HG02588 (cell line): ENCODE results near the gene FBXO34.

Source experiments
- ATAC-seq: cut with Tn5 transposase; IDR thresholded peaks from one replicate; pipeline ENCODE4 v1.9.1; 2021; ENCODE audit warnings: mild to moderate bottlenecking, moderate library complexity; ENCODE audit not compliant: unreplicated experiment

The FBXO34 gene

DNA sequence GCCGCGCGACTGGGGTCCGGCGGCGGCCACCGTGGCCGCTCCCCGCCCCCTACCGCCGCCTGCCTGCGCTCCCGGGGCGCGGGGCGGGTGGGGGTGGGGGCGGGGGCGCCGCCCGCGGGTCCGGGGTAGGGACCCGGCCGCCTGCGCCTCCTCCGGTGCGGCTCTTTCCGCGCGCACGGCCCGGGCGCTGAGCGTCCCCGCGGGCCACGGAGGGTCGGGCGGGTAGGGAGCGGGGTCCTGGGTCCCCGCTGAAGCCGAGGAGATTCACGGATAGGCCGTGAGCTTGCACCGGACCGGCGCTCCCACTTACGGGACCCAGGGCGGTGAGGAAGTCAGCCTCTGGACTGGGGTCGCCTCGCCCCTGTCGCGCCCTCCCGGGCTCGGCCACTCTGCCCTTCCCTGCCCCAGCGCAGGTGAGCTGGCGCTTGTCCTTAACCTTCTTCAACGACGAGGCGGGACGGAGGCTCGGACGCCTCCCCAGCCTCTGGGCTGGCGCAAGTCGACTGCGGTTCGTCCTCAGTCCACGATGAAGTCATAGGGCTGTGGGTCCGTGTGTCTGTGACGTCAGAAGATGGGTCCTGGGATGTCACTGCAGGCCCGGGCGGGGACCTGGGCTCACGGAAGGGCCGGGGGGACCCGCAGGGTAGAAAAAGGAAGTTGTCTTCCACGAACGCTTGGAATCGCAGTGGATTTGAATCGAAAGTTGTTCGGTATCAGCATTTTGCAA, 514 bp downstream of the FBXO34 start:
- peak; percentile 36 for ATAC-seq

DNA sequence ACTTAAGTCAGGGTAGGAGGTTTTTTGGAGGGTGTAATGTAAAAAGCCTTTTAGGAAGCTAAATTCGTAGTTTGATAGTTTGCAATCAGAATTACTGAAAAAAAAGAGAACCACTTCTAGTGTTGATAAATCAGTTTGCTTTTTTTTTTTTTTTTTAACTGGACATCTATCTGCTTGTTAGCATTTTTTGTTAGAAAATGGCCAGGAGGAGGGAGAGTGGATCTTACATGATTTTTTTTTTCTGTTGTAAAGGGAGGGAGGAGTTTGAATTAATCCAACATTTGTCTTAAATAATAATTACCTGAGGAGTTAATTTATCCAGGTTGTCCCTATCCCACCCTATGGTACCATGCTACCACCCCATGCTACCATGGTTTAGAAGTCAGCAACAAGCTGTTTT, 1.2 kb downstream of the FBXO34 start:
- ATAC-seq: no peak

DNA sequence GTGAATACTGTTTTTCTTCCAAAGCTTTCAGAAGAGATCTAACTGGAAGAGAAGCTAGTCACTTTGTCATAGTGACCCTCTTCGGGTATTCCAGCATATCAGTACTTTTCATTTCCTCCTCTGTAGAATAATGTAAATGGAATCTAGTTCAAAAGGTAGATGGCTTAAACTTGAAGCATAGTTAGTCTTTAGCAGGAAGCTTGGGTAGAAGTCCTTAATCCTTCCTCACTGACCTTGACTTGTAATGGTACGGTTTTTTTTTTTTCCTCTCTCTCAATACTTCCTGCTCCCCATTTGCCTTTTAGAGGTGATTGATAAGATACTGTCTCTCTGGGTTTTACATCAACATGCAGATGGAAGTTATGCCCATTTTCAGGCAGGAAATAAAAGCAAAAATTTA, 1.7 kb downstream of the FBXO34 start:
- ATAC-seq: no peak

DNA sequence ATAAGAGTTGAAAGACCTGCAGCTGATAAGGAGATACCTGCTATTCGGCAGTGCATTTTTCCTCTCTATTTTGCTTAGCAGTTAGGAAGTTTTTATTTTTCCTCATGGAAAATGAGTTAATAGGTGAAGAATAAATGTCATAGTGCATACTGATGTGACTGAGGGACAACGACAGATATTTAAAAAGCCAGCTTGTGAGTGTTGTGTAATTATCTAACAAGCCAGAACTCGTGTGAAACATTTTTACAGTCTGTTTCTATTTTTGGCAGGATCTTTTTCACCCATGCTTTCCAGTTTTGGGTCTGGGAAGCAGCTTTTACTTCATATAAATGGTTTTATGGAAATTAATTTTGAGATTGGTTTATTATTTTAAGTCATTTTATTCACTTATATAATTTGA, 2.9 kb downstream of the FBXO34 start:
- no peak for ATAC-seq

DNA sequence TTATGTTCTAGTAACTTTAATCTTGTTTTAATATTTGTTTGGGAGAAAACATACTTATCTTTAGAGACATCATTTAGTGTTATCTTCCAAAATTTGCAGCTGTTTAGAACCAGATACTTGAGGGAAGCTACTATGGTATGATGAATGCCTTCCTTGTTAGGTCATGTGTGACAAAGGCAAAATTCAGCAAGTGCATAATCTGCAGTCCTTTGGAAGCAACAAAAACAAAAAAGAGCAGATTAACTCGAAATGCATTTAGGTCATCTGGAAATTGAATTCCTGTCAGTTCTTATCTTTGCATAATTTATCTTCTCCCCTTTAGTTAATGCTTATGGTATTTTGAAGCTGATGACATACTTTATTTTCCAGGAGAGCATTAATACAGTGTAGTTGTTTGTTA, 3.5 kb downstream of the FBXO34 start:
- no peak for ATAC-seq

DNA sequence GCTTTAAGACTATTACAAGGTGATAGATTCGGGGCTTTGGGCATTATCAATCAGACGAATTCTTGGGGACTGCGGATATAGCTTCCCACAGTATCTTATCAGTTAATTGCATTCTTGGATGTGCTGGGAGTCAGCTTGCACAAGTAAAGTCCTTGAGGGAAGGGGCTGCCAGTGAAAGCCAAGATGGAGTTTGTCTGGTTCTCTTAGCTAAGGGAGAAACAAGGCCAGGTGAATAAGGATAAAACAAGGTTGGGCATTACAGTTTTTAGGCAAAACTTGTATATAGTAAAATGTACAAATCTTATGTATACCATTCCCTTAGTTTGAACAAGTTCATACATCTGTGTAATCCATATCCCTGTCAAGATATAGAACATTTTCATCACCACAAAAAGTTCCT, 5.5 kb downstream of the FBXO34 start:
- no peak for ATAC-seq

DNA sequence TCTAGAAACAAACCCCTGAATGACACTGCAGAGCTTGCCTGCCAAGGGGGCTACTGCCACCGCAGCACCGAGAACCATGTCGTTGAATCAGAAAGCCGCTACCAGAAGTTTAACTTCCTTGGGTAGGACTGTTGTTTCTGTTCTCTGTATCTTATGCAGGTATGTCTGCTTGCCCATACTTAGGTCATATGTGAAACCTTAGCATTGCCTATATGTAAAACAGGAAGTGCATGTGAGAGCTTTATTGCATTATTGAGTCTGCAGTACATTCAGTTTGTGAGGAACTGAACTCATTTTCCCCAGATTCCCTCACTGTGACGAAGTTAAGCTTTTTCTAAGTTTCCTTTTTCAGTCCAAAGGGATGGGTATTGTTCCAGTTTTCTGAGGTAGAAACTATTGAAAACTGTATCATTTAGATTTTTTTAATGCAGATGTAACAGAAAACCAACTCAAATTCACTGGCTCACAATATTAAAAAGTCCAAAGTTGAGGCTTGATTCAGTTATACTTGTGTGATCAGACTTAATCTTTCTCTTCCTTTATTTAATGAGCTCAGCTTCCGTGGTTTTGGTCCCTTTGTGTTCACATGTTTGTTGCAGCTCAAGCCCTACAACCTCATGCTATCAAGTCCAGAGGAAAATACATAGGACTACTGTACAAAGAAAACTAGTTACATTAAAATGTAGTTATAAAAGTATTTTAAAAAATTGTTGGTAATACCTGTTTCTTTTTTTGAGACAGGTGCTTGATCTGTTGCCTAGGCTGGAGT, 6.9 kb downstream of the FBXO34 start:
- peak; percentile 88 for ATAC-seq

DNA sequence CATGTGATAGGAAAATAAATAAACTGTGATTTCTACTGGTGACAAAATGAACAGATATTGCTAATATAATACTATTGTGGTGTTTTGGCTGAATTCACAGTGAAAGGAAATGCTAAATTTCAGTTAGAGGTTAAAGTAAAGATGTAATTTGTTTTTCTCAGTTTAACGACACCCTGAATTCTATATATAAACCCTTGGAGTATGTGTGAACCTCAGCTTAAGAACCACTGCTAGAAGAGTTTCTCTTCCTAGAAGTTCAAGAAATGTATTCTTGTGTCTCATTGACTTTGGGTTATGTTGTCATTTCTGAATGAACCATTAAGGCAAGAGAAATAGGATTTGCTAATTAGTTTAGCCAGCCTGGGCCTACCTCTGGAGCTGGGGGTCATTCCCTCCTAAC, 8.2 kb downstream of the FBXO34 start:
- ATAC-seq: no peak

DNA sequence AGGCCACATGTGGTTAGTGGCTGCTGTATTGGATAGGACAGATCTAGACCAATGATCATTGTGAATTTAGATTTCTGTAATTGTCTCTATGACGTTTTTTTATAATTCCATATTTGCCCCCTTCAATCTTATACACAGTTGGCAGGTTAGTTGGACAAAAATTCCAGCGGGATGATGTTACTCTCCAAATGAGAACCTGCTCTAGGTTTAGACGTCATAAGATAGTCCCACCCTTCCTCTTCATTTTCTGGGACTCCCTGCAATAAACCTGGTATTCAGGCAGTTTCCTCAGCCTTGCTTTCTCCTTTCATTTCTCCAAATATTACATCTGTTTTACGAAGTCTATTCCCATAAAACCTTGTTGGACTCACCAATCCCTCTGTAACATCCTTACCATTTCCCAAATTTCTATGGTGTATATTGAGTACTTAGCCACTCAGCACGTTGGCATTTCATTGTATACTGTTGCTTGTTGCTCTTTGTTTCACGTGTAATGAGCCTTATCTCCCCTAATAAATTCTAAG, 10.2 kb downstream of the FBXO34 start:
- ATAC-seq: no peak

DNA sequence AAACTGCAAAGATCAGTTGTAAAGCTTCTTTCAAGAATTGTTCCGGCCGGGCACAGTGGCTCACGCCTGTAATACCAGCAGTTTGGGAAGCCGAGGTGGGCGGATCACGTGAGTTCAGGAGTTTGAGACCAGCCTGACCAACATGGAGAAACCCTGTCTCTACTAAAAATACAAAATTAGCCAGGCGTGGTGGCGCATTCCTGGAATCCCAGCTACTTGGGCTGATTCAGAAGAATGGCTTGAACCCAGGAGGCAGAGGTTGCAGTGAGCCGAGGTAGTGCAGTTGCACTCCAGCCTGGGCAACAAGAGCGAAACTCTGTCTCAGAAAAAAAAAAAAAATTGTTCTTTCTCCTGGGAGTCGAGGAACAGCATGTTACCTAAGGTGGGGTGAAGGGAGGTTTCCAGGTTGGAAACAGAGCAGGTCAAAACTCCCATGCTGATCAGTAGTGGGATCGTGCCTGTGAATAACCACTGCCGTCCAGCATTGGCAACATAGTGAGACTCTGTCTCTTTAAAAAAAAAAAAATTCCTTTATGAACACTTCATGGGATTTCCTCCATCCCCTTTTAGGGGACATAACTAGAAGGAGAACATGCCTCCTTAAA, 13.9 kb downstream of the FBXO34 start:
- ATAC-seq: no peak

DNA sequence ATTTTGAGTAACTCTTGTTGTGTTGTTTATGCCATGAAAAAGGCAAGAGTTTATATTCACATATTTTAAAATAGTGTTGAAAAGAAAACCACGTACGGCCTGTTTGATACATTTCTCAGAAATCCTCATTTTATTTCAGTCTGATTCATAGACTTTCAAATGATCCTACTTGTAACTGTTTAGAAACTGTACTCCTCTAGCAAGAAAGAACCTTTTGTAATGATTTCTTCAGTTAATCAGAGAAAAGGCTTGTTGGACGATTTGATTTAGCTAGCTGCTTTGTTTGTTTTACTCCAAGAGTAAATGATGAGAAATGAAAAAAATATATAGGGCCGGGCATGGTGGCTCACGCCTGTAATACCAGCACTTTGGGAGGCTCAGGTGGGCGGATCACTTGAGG, 17.2 kb downstream of the FBXO34 start:
- ATAC-seq: no peak

DNA sequence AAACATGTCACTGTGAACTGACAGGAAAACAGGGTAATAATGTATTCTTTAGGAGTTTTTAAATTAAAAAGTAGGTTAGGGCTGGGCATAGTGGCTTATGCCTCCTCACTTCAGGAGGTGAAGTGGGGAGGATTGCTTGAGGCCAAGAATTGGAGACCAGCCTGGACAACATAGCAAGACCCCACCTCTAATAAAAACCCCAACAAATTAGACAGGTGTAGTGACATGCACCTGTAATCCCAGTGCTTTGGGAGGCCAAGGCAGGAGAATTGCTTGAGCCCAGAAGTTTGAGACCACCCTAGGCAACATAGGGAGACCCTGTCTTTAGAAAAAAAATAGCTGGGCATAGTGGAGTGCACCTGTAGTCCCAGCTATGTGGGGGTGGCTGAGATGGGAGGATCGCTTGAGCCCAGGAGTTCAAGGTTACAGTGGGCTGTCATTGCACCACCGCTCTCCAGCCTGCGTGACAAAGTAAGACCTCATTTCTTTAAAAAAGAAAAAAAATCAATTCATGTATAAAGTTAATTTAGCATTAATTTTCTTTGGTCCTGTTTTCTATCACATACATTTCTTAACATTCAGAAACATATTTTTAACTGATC, 20.4 kb downstream of the FBXO34 start:
- ATAC-seq: no peak

DNA sequence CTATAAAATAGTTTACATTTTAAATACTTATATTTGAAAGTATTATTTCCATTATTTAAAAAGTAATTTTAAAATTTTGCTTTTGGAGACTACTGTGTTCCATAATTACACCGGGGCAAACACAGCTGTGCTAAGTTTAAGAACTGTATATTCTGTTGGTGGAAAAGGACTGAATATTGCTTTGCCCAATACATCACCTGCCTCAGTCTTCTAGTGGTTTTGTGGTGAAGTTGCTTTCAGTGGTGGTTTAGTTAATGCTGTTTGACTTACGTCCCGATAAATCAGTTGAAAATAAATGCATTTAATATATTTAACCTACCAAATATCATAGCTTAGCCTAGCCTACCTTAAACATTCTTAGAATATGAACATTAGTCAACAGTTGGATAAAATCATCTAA, 23.4 kb downstream of the FBXO34 start:
- ATAC-seq: no peak

DNA sequence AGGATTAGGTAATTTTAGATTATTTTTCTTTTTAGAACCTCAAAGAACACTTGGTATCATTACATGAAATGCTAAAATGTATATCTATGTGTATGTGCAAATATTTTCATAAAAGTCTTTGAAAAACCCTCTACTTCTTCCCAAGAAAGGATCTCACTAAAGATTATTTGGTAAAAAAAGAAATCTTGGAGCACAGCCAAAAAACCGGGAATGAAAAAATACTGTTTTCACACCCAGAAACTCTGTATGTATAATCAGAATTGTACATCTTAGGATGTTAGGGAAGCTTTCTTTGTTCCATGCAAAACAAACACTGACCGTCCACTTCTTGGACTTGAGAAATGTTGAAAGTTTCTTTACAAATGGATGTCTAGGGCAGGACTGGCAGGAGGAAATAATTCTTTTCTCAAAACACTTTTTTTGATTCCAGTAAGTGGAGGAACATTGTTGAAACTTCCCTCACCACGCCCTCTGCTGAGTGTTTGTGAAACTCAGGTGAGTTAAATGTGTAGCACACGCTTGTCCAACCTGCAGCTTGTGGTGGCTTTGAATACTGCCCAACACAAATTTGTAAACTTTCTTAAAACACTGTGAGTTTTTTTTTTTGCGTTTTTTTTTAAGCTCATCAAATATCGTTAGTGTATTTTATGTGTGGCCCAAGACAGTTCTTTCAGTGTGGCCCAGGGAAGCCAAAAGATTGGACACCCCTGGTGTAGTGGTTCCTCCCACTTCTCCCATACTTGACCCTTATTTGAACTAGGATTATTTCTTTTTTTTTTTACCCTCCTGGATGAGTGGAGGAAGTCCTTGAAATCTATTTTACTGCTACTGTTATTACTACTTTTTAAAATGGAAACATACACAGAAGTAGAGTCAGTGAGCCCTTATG, 26.6 kb downstream of the FBXO34 start:
- no peak for ATAC-seq

DNA sequence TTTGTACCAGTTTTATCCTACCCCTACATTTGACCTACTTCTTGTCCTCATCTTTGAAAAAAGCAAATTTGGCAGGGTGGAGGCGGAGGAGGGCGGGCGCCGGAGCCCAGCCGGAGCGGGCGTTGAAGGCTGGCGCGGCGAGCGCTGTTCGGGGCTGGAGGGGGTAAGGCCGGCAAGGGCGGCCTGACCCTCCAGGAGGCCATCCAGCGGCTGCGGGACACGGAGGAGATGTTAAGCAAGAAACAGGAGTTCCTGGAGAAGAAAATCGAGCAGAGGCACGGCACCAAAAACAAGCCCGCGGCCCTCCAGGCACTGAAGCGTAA, 27.2 kb downstream of the FBXO34 start:
- ATAC-seq: no peak

DNA sequence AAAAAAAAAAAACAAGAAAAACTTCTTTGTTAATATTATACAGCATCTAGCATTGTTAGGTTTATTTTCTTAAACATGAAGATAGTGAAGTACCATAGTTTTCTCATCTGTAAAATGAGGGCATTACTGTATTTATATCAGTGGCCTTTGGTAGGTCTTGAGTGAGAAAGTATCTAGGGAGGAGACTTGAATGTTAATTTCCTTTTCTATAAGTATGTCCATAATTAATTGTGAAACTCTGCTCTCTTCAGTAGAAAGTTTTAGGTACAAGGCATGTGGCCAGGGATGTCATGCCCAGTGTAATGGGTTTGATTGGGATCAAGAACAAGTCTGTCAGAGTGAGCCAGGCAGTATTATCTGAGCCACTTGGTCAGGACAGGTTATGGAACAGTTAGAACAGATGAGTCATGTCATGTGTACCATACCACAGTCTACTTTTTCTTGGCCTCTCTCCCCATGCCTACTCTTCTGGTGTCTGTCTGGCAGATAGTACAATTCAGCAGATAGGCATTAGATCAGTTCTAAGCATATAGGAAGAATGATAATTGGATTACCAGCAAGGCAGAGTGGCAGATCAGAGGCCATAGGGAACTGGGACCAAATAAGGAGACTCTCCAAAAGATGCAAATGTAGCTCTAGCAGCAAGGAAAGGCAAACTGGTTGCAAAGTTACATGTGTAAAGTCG, 30.4 kb downstream of the FBXO34 start:
- ATAC-seq: peak; percentile 57

DNA sequence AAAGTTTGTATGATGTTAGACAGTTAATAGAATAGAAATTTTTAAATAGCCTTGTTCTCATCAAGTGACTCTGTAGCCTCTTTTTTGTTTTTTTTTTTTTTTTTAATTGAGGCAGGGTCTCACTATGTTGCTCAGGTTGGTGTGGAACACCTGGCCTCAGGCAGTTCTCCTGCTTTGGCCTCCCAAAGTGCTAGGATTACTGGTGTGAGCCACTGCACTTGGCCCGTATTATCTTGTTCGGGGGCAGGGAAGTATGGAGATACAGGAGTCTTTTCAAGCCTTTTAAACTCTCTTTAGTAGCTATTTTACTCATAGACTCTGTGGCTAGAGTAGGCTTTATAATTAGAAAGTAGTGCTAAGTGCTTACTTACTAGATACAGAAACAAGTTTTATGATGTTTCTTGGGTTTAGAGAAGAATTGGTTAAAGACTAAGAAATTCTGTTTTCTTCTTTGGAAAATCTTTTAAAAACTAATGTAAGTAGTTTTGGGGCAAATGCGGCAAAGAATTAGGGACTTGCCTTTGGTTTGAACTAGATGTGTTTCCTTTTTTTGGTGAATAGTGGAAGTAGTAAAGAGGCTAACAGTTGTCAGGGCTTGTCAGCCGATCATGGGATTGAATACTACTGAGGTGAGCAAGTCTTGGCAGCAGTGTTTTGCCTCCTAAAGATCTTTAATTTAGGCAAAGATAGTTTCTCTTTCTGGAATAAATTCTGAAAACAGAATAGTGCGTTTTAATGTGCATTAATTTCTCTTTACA, 31.3 kb downstream of the FBXO34 start:
- ATAC-seq: no peak

DNA sequence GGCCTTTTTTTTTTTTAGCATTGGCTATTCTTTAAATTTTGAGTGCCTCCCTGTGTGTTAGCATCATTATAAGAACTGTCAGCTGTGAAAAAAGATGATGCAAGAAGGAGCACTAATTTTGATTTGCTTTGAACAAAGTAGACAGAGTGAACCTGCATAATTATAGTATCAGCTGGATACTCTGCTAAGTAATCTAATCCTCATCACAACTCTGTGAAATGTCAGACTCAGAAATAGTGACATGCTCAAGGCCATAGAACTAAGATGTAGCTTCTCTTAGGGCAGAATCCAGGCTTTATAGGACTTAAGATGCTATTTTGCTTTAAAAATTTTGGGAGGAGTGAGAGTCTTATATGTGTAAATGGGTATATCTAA, 31.9 kb downstream of the FBXO34 start:
- no peak for ATAC-seq

DNA sequence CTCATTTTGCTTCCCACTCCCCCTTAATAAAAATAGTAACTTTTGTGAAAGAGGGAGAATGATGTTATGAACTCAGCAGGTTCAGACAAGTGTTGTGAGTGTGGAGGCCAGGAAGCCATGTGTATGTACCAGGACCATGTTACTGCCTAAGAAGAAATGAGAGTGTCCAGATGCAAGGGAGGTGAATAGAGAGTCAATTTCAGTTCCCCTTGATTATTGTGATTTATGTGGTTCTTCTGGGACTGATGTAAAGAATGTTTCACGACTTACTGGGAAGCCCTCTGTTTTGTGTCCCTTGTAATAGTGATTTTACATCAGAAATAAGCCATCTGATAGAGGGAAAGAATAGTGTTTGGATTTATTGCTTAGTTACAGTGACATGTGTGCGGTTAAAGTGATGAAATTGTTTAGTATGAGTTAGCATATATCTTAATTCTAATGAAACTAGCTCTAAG, 32.5 kb downstream of the FBXO34 start:
- no peak for ATAC-seq
